Heart left ventricle (tissue), 16 donors: ENCODE results near the gene BAIAP2L2. TPM values are rescaled to one million over a fixed set of nuclear protein-coding genes. Genes with fewer than 3 reads are reported as not detected.

ENCODE experiments used
- ATAC-seq, 4 donors: fragments of 200-7000 bp; cut with Tn5 transposase; one replicate each; pipeline ENCODE4 v1.9.1; 2020 to 2022; ENCODE audit warnings: moderate library complexity in 4 of 4, mild to moderate bottlenecking in 3 of 4, moderate number of reproducible peaks in 1 of 4
- DNase-seq, 5 donors: peaks; one replicate each; pipeline ENCODE4 v3.0.0-alpha.2; 2020
- H3K27ac ChIP-seq, 12 donors: fragments of 200-600 bp; sonication (generic) in 4 of 12; one replicate each; pipeline versions ENCODE4 v1.5.0 to v1.8.0; 2016 to 2022; ENCODE audit warnings: mild to moderate bottlenecking in 2 of 12
- H3K27me3 ChIP-seq, 9 donors: fragments of 200-600 bp; sonication (generic) in 2 of 9; one replicate each; pipeline versions ENCODE4 v1.5.1 to v1.8.0; 2016 to 2022; ENCODE audit warnings: mild to moderate bottlenecking in 3 of 9
- H3K36me3 ChIP-seq, 9 donors: fragments of 200-600 bp; sonication (generic) in 2 of 9; one replicate each; pipeline versions ENCODE4 v1.5.0 to v1.8.0; 2018 to 2022; ENCODE audit warnings: mild to moderate bottlenecking in 2 of 9
- H3K4me1 ChIP-seq, 12 donors: fragments of 200-600 bp; sonication (generic) in 4 of 12; one replicate each; pipeline versions ENCODE4 v1.5.0 to v1.8.0; 2016 to 2022; ENCODE audit warnings: mild to moderate bottlenecking in 3 of 12
- H3K4me3 ChIP-seq, 12 donors: fragments of 200-600 bp; sonication (generic) in 4 of 12; one replicate each; pipeline versions ENCODE4 v1.5.0 to v1.8.0; 2017 to 2022; ENCODE audit warnings: mild to moderate bottlenecking in 9 of 12, moderate library complexity in 4 of 12
- H3K9me3 ChIP-seq, 12 donors: fragments of 200-600 bp; sonication (generic) in 4 of 12; one replicate each; pipeline versions ENCODE4 v1.5.0 to v1.8.0; 2016 to 2022; ENCODE audit warnings: mild to moderate bottlenecking in 1 of 12
- CTCF ChIP-seq, 12 donors: fragments of 200-600 bp; sonication (generic) in 4 of 12; IDR thresholded peaks; one replicate each; pipeline versions ENCODE4 v1.5.0 to v1.8.0; 2018 to 2022; ENCODE audit warnings: antibody characterized with exemption in 12 of 12, mild to moderate bottlenecking in 5 of 12
- POLR2A ChIP-seq, 2 donors: fragments of 450-650 bp; IDR thresholded peaks; one replicate each; pipeline ENCODE4 v1.6.1; 2017; ENCODE audit warnings: antibody characterized with exemption in 2 of 2, mild to moderate bottlenecking in 2 of 2, moderate library complexity in 2 of 2
- WGBS, 4 donors: extraction: QIAGEN DNeasy Blood & Tissue Kit in 2 of 4; methylation state at CpG; one replicate each; pipeline versions ENCODE4 v1.1.5 to v1.1.7; 2013 to 2018; 5-methylcytosine and 5-hydroxymethylcytosine counted together
- intact Hi-C, 10 donors: fragments of 100-400 bp; cut with DNase I; formaldehyde crosslinking; loops; one replicate each; pipeline versions ENCODE4 v1.11.1 to v1.14.2; 2022
- polyA plus RNA-seq, 2 donors: library from polyadenylated mRNA; stranded (reverse); fragments of 200-250 nt; gene quantifications; one replicate each; pipeline ENCODE4 v1.2.3, GENCODE V29; 2013
- total RNA-seq, 9 donors: library from RNA; depleted of rRNA in 2 of 9; stranded (reverse); fragments of >200 nt in 2 of 9; fragmentation: NEBNext Ultra II Directional in 3 of 9; extraction: Animal tissue kit (Norgen Biotek cat#: 25700) in 3 of 9; gene quantifications; one replicate each; pipeline versions ENCODE4 v1.1.0 to v1.2.4, GENCODE V29; 2016 to 2023
- donor health status: ischemic (EF 13 %, LVEDD 7.1; RV severe dilation, severe dysfunction).
- donor health status: healthy with polysubstance abuse.
- donor health status: DM: no; HTN: yes; CAD: no.
- donor health status: DM: no; HTN: no; CAD: no.
- donor health status: ischemic (EF 25% LVEDD 6.9; RV normal size, moderate dysfunction).
- donor health status: ischemic (EF 25% LVEDD 5.7; RV mildly dilated, moderate dysfunction).
- donor health status: healthy.
- donor health status: DM: yes; HTN: yes; CAD: no.
- donor health status: ischemic (EF 35%, LVEDD 5.7; RV mildly dilated, moderate dysfunction).
- donor health status: nonischemic (EF 11% LVEDD 7.7; RV severe dilation, severe dysfunction).
- donor health status: DM: yes; HTN: yes; CAD: no.
- donor health status: PGD.
- donor health status: ischemic (EF 29% LVEDD 5.4; RV normal size, mild dysfunction).
- donor health status: nonischemic (EF 23%, LVEDD 6.1; RV moderate dilation, normal function).

The BAIAP2L2 gene
- total and polyA plus RNA-seq, 11 donors = 0.09 to 0.30 (median 0.22) TPM; not detected in 1

DNA sequence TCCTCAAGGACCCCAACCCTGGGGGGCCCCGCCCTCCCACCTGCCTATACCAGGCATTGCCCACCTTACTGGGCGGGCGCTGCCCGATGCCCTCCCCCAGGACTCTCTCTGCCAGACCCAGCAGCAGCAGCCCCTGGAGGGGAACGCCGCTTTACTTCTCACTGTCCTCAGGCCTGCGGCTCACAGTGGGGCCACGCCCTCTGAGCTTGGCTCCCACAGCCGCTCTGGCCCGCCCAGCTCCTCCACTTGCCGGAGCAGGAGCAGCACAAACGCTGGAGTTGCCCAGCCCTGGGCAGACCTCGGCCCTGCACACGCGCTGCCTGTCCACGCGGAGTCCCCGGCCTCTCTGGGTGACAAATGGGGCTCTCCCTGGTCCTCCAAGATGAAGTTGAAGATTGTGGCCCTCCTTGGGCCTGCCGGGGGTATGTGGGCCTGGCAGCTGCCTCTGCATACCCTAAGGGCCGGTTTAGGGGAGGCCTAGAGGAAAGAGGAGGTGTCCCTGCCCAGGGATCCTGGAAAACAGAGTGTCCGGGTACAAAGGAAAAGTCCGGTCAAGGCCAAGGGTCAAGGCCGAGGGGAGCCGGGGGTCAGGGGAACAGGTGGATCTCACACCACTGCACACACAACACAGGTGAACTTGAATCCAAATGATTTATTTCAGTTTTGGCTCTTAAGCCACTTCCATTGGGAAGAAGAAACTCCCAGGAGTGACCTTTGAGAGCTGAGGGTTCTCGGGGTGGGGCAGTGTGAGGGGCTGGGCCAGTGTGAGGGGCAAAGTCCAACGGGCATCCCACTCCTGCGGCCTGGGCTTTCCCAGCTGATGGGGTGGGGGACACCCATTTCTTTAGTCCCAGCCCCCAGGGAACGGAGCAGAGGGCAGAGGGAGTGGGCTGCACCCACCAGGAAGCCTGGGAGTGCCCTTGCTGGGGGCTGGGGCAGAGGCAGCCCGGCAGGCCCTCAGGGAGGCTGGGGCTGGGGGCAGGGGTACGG is 674 bp upstream of the BAIAP2L2 start:
- Histone ChIP-seq H3K27me3 (no peaks in the 10 kb centered on the region), H3K36me3 (peaks cover 0 to 10% (median 0%) of the 10 kb centered on the region in 9 donors), H3K27ac (no peak overlapping the region), H3K9me3 (no peaks in the 10 kb centered on the region), H3K4me3 (no peak overlapping the region), H3K4me1 (peaks cover 0 to 12% (median 6%) of the 10 kb centered on the region in 12 donors)
- no peak for TF ChIP-seq POLR2A (IDR thresholded peaks at IDR 0.05)
- TF ChIP-seq CTCF (IDR thresholded peaks at IDR 0.05) = no peak
- 87 to 92% (median 91%) methylated on average over 25 to 30 of the region's 30 CpGs for WGBS, 4 donors
- ATAC-seq = no peak
- DNase-seq = peak in 1 of 5 donors; percentile 17
- intact Hi-C loops = loop anchor here in 5 of 10 donors (5.0 to 10.0 kb wide), 5 partner anchors 94 to 241 kb away; partner anchors contain the start of gene MAFF (in 2 of the 5)

- H3K27me3 ChIP-seq = no peaks in the 10 kb centered on the region
- WGBS, 4 donors = 91 to 100% (median 93%) methylated on average over 7 to 22 of the region's 22 CpGs
- H3K4me3 ChIP-seq = no peak overlapping the region
- H3K9me3 ChIP-seq = no peaks in the 10 kb centered on the region
- ATAC-seq = no peak
- H3K4me1 ChIP-seq = peaks cover 0 to 8% (median 2%) of the 10 kb centered on the region in 12 donors
- H3K27ac ChIP-seq = no peak overlapping the region
- DNase-seq = peak in 1 of 5 donors; percentile 44
- peaks cover 0 to 10% (median 0%) of the 10 kb centered on the region in 9 donors for H3K36me3 ChIP-seq
- no peak for TF ChIP-seq CTCF (IDR thresholded peaks at IDR 0.05)
- TF ChIP-seq POLR2A (IDR thresholded peaks at IDR 0.05) = no peak
- intact Hi-C loops = loop anchor here in 6 of 10 donors (5.0 to 10.0 kb wide), 6 partner anchors 55 to 243 kb away; partner anchors contain the start of genes MAFF (in 2 of the 6) and PICK1 (in 1 of the 6)
These were observed 998 bp downstream of the BAIAP2L2 start for GRCh38 chr22:38109371-38110001.

DNA sequence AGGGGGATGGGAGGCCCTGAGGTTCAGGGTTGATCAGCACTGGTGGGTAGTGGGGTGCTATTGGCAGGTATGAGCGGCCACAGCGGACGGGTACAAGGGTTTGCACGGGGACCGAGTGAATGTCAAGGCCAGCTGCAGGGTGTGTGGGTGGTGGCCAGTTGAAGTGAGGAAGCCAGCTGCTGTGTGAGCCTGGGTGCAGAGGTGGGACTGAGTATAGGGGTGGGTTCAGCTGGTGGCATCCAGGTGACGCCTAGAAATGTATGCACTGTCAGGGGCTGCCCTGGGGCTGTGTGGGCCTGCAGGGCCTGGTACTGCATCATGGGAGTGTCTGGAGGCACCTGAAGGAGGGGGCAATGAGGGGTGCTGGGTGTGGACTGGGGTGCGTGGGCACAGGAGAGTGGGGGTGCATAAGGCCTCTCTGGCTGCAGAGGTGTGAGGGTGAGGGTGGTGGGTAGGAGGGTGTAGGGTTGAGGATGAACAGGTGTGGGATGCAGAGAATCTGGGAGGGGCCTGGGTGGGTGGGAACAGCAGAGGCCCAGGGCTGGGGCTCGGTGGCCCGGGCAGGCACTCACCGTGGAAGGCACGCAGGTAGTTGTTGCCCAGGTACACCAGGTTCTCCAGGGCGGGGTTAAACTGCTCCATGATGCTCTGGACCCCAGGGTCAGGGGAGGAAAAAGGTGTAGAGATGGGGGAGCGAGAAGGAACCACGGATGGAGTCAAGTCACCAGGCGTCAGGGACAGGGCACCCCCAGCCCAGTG is 1.7 kb downstream of the BAIAP2L2 start:
- DNase-seq = peak in 2 of 5 donors; percentile 19 to 41
- intact Hi-C loops = loop anchor here in 1 of 10 donors (10.0 kb wide), 1 partner anchor 54 kb away; the partner anchor contains the start of gene PICK1
- no peak for ATAC-seq
- TF ChIP-seq POLR2A (IDR thresholded peaks at IDR 0.05) = no peak
- TF ChIP-seq CTCF (IDR thresholded peaks at IDR 0.05) = no peak
- peaks cover 0 to 10% (median 0%) of the 10 kb centered on the region in 9 donors for H3K36me3 ChIP-seq
- no peak overlapping the region for H3K4me3 ChIP-seq
- H3K27me3 ChIP-seq = no peaks in the 10 kb centered on the region
- WGBS, 4 donors = 93 to 95% (median 95%) methylated on average over 15 of the region's 15 CpGs
- H3K9me3 ChIP-seq = no peaks in the 10 kb centered on the region
- no peak overlapping the region for H3K27ac ChIP-seq
- peaks cover 0 to 4% (median 0%) of the 10 kb centered on the region in 12 donors for H3K4me1 ChIP-seq
